BJ (cell line): ENCODE data around the gene NEK7. TPM values are rescaled to one million over a fixed set of nuclear protein-coding genes. Genes with fewer than 3 reads are reported as not detected.

Experiments
- CTCF ChIA-PET: fragments of 350-600 bp; formaldehyde crosslinking; extraction: SDS; loops from one replicate; lab custom pipeline; 2021; ENCODE audit warnings: antibody characterized with exemption, inconsistent platforms; lab: Yijun Ruan, JAX
- POLR2A ChIA-PET: fragments of 300-600 bp; sonication (Branson Sonifier 250); formaldehyde crosslinking; extraction: SDS; loops from one replicate; lab custom pipeline; 2021; ENCODE audit warnings: antibody characterized with exemption; lab: Charles Lee
- DNase-seq: peaks from one replicate; pipeline ENCODE4 v3.0.0-alpha.2; 2011; ENCODE audit warnings: low read depth
- H3K27me3 ChIP-seq: 2 replicates; pipeline ENCODE4 v1.6.0; 2011; ENCODE audit warnings: low read length; ENCODE audit not compliant: control insufficient read depth, insufficient read depth
- H3K36me3 ChIP-seq: 2 replicates; pipeline ENCODE4 v1.5.1; 2011; ENCODE audit warnings: low read length; ENCODE audit not compliant: control insufficient read depth, insufficient read depth
- H3K4me3 ChIP-seq: 2 replicates; pipeline ENCODE4 v1.5.1; 2011; ENCODE audit warnings: low read depth, mild to moderate bottlenecking, control low read depth, low read length
- polyA plus RNA-seq: library from polyadenylated mRNA; depleted of rRNA; stranded (reverse); fragments of >200 nt; gene quantifications from 2 replicates; pipeline ENCODE4 v1.2.3, GENCODE V29; 2011
- TF ChIP-seq, protein P1 (sequence below): IDR thresholded peaks from 2 replicates; pipeline ENCODE4 v1.5.1; 2011; ENCODE audit warnings: low read depth, mild to moderate bottlenecking, control low read depth, inconsistent platforms, low read length, moderate library complexity; ENCODE audit not compliant: insufficient read depth

Gene NEK7
- polyA plus RNA-seq, 1 experiment: 428 TPM

DNA sequence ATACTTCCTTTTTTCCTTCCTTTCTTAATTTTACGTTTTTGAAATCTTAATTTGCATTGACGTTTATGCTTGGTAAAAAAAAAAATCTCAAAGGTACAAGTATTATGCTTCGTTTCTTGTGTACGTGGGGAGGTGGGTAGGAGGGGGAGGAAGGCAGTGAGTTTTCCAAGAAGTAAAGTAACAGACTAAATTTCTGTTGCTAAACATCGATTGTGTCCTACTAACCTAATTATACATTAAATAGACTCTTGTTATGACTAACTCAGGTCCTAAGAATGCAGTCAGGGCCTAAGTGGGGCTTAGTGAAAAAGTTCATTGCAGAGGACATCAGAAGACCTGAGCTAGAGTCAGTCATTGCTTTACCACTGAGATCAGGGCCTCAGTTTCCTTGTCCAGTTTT, 17.5 kb downstream of the NEK7 start:
- Histone ChIP-seq H3K36me3 (no peaks in the 10 kb centered on the region), H3K27me3 (no peaks in the 10 kb centered on the region), H3K4me3 (no peak overlapping the region)
- ChIA-PET CTCF (interaction anchor here (0.7 kb wide), 2 partner anchors 10 to 85 kb away, joined by 3 to 4 read pairs; no protein-coding TSS in a partner anchor), POLR2A (interaction anchor here (0.6 to 0.7 kb wide), 3 partner anchors 38 to 257 kb away, joined by 3 to 4 read pairs (median 3); partner anchors contain the start of gene LHX9)
- TF ChIP-seq, protein P1, sequence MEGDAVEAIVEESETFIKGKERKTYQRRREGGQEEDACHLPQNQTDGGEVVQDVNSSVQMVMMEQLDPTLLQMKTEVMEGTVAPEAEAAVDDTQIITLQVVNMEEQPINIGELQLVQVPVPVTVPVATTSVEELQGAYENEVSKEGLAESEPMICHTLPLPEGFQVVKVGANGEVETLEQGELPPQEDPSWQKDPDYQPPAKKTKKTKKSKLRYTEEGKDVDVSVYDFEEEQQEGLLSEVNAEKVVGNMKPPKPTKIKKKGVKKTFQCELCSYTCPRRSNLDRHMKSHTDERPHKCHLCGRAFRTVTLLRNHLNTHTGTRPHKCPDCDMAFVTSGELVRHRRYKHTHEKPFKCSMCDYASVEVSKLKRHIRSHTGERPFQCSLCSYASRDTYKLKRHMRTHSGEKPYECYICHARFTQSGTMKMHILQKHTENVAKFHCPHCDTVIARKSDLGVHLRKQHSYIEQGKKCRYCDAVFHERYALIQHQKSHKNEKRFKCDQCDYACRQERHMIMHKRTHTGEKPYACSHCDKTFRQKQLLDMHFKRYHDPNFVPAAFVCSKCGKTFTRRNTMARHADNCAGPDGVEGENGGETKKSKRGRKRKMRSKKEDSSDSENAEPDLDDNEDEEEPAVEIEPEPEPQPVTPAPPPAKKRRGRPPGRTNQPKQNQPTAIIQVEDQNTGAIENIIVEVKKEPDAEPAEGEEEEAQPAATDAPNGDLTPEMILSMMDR: no peak
- no peak for DNase-seq

DNA sequence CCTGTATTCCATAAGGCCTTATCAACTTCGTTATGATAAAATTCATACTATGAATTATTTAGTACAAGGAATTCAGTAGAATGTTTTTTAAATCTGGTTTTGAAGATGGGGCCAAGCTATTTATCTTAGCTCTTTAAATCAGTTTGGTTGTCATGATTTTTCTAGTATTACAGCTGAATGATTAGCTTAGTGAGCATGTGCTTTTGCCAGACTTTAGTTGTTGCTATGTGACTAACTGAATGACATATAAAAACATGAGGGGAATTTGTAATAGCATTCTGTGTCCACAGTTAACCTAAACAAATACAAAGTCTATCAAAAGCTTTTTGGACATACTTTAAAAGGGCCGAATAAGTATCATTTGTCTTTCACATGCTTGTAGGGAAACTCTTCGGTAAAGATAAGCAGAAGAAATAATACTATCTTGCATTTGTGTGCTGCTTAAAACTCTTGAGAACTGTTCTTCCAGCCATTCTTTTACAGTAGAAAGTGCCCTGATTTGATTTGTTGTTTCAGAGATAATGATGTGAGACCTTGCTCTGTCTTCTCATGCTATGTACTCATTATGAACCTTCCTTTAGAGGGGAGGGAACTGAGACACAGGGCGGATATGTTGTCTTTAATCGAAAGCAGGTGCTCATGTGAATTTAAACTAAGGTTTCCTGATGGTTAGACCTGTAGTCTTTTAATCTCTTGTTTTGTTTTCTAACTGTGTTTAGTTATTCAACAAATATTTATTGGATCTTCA, 18.8 kb downstream of the NEK7 start:
- POLR2A ChIA-PET: no interaction called here
- CTCF ChIA-PET: no interaction called here
- DNase-seq: no peak
- Histone ChIP-seq H3K36me3 (no peaks in the 10 kb centered on the region), H3K4me3 (no peak overlapping the region), H3K27me3 (no peaks in the 10 kb centered on the region)
- TF ChIP-seq, protein P1: no peak

DNA sequence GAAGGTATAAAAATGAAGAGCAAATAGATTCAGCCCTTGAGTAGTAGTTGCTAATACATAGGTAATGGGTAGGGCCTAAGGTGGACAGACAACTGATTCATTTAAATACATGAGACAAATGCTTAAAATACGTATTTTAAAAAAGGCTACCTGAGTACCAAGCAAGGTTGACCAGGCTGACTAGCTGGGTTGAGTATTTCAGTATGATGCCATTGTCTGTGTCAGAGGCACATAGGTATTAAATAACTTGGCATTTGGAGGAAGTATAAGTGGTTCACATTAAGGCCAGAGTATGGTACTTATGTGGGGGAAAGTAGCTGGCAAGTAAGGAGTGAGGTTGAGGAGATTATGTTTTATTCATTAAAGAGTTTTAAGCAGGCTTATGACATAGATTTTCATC, 19.4 kb downstream of the NEK7 start:
- H3K27me3 ChIP-seq: no peaks in the 10 kb centered on the region
- no peak for DNase-seq
- no peaks in the 10 kb centered on the region for H3K36me3 ChIP-seq
- ChIA-PET CTCF (no interaction called here), POLR2A (no interaction called here)
- no peak overlapping the region for H3K4me3 ChIP-seq
- TF ChIP-seq, protein P1: no peak

DNA sequence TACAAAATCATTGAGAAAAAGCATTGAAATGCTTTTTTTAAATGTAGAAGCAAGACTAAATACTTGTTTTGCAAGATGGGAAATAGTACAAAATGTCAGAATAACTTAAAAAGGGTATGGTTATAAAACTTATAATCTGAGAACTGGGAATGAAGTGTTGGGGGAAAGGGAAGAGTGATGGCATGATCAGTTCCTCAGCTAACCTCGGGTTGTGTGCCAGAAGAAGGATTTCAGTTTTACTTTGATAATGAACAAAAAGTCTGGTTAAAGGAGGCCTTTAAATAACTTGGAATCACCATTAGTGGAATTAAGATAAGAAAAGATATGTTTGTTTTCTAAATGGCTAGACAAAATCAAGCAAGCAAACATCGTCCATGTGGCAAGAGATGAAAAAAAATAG, 20.7 kb downstream of the NEK7 start:
- H3K36me3 ChIP-seq: no peaks in the 10 kb centered on the region
- H3K4me3 ChIP-seq: no peak overlapping the region
- no peak for DNase-seq
- CTCF ChIA-PET: no interaction called here
- TF ChIP-seq, protein P1: no peak
- no peaks in the 10 kb centered on the region for H3K27me3 ChIP-seq
- POLR2A ChIA-PET: no interaction called here

DNA sequence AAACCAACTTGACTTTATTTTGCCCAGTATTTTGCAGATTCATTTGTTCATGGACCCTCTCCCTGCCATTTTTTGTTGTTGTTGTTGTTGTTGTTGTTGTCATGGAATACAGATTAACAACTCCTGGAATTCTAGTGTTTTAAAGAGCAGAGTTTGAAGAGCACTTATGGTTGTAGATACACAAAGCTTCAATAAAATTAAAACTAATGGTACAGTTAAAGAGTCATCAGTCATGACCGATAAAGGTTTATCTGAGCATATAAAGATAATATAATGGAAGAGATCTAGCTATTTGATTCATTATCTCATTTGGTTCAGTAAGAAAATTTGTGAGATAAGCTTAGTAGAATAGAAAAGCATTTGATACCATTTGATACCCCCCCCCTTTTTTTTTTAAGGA, 21.8 kb downstream of the NEK7 start:
- TF ChIP-seq, protein P1: no peak
- no peak for DNase-seq
- POLR2A ChIA-PET: interaction anchor here (0.5 kb wide), 1 partner anchor 522 kb away, joined by 4 read pairs; no protein-coding TSS in a partner anchor
- CTCF ChIA-PET: no interaction called here
- Histone ChIP-seq H3K36me3 (no peaks in the 10 kb centered on the region), H3K27me3 (no peaks in the 10 kb centered on the region), H3K4me3 (no peak overlapping the region)
